Measurements from ENCODE around the gene TMEM255B.

- TF ChIP-seq SP1 (CRISPR knock-in tag; conservative IDR thresholded peaks at IDR 0.05) (no peak), ZBTB43 (CRISPR knock-in tag; IDR thresholded peaks at IDR 0.05) (no peak), JUN (CRISPR knock-in tag; IDR thresholded peaks at IDR 0.05) (no peak), NFE2L1 (CRISPR knock-in tag; IDR thresholded peaks at IDR 0.05) (no peak), GTF2I (CRISPR knock-in tag; conservative IDR thresholded peaks at IDR 0.05) (no peak)
- TF ChIP-seq, protein P1, sequence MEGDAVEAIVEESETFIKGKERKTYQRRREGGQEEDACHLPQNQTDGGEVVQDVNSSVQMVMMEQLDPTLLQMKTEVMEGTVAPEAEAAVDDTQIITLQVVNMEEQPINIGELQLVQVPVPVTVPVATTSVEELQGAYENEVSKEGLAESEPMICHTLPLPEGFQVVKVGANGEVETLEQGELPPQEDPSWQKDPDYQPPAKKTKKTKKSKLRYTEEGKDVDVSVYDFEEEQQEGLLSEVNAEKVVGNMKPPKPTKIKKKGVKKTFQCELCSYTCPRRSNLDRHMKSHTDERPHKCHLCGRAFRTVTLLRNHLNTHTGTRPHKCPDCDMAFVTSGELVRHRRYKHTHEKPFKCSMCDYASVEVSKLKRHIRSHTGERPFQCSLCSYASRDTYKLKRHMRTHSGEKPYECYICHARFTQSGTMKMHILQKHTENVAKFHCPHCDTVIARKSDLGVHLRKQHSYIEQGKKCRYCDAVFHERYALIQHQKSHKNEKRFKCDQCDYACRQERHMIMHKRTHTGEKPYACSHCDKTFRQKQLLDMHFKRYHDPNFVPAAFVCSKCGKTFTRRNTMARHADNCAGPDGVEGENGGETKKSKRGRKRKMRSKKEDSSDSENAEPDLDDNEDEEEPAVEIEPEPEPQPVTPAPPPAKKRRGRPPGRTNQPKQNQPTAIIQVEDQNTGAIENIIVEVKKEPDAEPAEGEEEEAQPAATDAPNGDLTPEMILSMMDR (IDR thresholded peaks at IDR 0.05), result no peak
Observed at GRCh38 chr13:113768018-113768905, 9.2 kb downstream of the TMEM255B start.
